Neural crest cell (in vitro differentiated cells): Measurements from ENCODE around the gene LGI1. TPM values are rescaled to one million over a fixed set of nuclear protein-coding genes. Genes with fewer than 3 reads are reported as not detected.
A peak's percentile ranks its signal among the peaks of the same experiment; 100 is the strongest.

Experiments
- DNase-seq: peaks from one replicate; pipeline ENCODE4 v3.0.0; 2021; ENCODE audit warnings: low read depth, mixed read lengths, low spot score
- H3K27ac Mint-ChIP-seq: one replicate; pipeline ENCODE4 v1.8.0; 2021; ENCODE audit warnings: mild to moderate bottlenecking, mixed read lengths; ENCODE audit not compliant: unreplicated experiment
- H3K27me3 Mint-ChIP-seq: 2 replicates; pipeline ENCODE4 v1.8.0; 2021; ENCODE audit warnings: low read depth, mild to moderate bottlenecking, mixed read lengths
- H3K36me3 Mint-ChIP-seq: 2 replicates; pipeline ENCODE4 v1.8.0; 2021; ENCODE audit warnings: low read depth, mild to moderate bottlenecking, mixed read lengths
- H3K4me1 Mint-ChIP-seq: 2 replicates; pipeline ENCODE4 v1.8.0; 2021; ENCODE audit warnings: mixed read lengths
- H3K4me3 Mint-ChIP-seq: one replicate; pipeline ENCODE4 v1.8.0; 2021; ENCODE audit warnings: mild to moderate bottlenecking, mixed read lengths
- H3K9me3 Mint-ChIP-seq: 2 replicates; pipeline ENCODE4 v1.8.0; 2021; ENCODE audit warnings: mixed read lengths
- CTCF ChIP-seq: fragments of 200-600 bp; sonication (generic); conservative IDR thresholded peaks from 2 replicates; pipeline ENCODE4 v1.5.0; 2021; ENCODE audit warnings: antibody characterized with exemption, mild to moderate bottlenecking
- total RNA-seq: library from RNA; stranded (reverse); gene quantifications from 2 replicates; pipeline ENCODE4 v1.2.1, GENCODE V29; 2021

LGI1 gene
- total RNA-seq, 1 donor from 2014 or later: 22.6 TPM

GRCh38 chr10:93813507-93814465, 56.0 kb downstream of the LGI1 start:
- H3K27ac Mint-ChIP-seq: no peak overlapping the region
- DNase-seq: peak; percentile 49
- no peak overlapping the region for H3K4me3 Mint-ChIP-seq
- no peaks in the 10 kb centered on the region for H3K9me3 Mint-ChIP-seq
- TF ChIP-seq CTCF: peak; percentile 60
- H3K36me3 Mint-ChIP-seq: no peaks in the 10 kb centered on the region
- peaks cover 17% of the 10 kb centered on the region for H3K27me3 Mint-ChIP-seq
- peaks cover 24% of the 10 kb centered on the region for H3K4me1 Mint-ChIP-seq

GRCh38 chr10:93815304-93816096, 57.8 kb downstream of the LGI1 start:
- H3K4me1 Mint-ChIP-seq: peaks cover 24% of the 10 kb centered on the region
- peaks cover 2% of the 10 kb centered on the region for H3K9me3 Mint-ChIP-seq
- peak overlapping the region; percentile 7 for H3K4me3 Mint-ChIP-seq
- TF ChIP-seq CTCF: no peak
- DNase-seq: peak; percentile 19
- H3K27ac Mint-ChIP-seq: no peak overlapping the region
- no peaks in the 10 kb centered on the region for H3K36me3 Mint-ChIP-seq
- peaks cover 17% of the 10 kb centered on the region for H3K27me3 Mint-ChIP-seq

- Mint-ChIP-seq H3K36me3 (no peaks in the 10 kb centered on the region), H3K27ac (no peak overlapping the region), H3K9me3 (peaks cover 3% of the 10 kb centered on the region), H3K4me3 (peak overlapping the region; percentile 7), H3K27me3 (peaks cover 17% of the 10 kb centered on the region), H3K4me1 (peaks cover 24% of the 10 kb centered on the region)
- TF ChIP-seq CTCF: peak; percentile 82
- peak; percentile 58 for DNase-seq
Observed at GRCh38 chr10:93816123-93816747, 58.5 kb downstream of the LGI1 start.

GRCh38 chr10:93818086-93818485, 60.4 kb downstream of the LGI1 start:
- Mint-ChIP-seq H3K4me3 (no peak overlapping the region), H3K4me1 (peaks cover 24% of the 10 kb centered on the region)

More at GRCh38 chr10:93818086-93818485, 60.4 kb downstream of the LGI1 start:
- Mint-ChIP-seq H3K9me3 (peaks cover 3% of the 10 kb centered on the region), H3K27ac (peak overlapping the region; percentile 1), H3K27me3 (peaks cover 17% of the 10 kb centered on the region), H3K36me3 (no peaks in the 10 kb centered on the region)
- no peak for TF ChIP-seq CTCF
- DNase-seq: no peak
